NCI-H1417 (cell line): ENCODE data around the gene BBS9.
"Not testable (repeated sequence)": the region's sequence is repeated elsewhere in the genome, so short reads cannot be mapped to it uniquely, and the experiment has no call there.

Source experiments
- DNase-seq, 3 experiments: peaks; one replicate each; lab custom pipeline; 2025; lab: John Stamatoyannopoulos, UW

The BBS9 gene

DNA sequence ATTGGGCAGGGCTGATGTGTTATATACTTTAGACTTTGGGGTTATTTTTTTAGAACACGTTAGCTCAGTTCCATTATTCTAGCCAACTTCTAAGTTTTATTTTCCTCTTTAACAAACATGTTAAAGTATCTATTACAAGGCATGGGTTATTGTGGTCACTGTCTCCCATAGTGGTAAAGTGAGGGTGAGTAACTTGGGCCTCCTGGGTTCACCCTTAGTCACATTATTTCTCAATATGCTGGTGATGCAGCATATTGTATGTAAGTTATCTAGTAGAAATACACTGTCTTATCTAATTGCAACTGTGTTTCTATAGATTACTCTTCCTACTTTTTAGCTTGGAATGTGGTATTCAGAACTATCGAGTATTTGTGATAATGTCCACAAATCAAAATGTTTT is 65.9 kb downstream of the BBS9 start:
- no peak for DNase-seq

DNA sequence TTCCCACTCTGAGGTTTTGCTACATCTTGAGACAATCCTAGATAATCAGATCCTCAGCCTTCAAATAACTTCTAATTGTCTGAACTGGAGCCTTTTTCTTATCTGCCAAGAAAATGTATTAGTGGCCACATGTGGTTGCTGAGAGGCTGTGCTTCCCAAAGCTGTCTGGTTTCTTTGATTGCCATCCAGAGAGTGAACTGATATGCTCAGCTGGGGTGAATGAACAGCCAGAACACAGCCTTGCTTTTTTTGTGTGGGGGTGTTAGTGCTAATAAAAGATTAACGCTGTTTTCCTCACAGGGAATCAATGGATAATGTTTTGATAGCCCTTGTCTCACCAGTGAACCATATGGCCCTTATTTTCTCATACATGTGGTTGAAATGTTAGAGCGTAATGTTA is 66.9 kb downstream of the BBS9 start:
- no peak for DNase-seq

DNA sequence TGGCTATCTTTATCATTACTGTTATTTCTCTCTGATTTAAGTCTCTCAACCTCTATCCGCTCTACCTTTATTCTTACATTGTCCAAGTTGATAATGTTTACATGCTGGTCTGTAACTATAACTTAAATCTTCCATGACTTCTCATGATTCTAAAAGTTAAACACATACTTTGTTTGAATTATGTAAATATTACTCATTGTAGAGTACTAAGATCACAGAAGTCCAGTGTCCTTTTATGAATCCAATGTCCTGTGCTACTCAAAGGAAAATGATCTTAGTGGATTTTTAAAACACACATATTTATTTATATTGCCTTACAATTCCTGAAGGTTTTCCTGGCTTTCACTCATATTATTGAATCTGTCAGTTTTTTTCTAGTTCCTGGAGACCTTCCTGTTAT is 70.9 kb downstream of the BBS9 start:
- DNase-seq, result no peak

DNA sequence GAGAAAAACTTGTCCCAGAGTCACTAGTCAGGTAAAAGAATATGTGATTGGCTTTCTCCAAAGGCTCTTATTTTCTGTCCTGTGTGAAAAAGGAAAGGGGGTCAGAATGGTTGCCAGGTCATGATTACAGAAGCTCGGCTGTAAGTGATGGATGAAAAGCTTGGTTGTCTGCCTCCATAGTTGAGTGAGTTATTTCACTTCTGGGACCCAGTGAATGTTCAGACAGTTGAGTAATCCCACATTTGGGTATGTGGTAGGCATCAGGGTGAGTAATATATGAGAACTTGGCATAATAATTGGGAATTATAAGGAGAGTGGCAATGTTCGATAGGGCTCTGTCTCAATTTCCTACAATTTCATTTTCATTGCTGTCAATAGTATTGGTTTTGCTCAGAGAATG is 72.5 kb downstream of the BBS9 start:
- no peak for DNase-seq

DNA sequence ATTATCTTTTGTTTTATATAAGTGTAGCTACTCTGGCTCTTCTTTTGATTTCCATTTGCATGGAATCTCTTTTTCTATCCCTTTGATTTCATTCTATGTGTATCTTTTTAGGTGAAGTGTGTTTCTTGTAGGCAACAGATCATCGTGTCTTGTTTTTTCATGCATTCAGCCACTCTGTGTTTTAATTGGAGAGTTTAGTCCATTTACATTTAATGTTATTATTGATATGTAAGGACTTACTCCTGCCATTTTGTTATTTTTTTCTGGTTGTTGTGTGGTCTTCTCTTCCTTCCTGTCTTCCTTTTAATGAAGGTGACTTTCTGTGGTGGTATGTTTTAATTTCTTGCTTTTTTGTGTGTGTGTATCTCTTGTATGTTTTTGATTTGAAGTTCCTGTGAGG is 81.6 kb downstream of the BBS9 start:
- DNase-seq, result no peak

DNA sequence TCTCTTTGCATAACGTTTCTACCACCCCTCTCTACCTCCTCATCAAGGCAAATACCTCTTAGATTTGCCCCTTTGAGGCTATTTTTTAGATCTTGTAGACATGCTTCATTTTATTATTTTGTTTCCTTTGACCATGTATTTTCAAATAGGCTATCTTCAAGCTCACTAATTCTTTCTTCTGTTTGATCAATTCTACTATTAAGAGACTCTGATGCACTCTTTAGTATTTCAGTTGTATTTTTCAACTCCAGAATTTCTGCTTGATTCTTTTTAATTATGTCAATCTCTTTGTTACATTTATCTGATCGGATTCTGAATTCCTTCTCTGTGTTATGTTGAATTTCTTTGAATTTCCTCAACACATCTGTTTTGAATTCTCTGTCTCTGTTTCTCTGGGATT is 82.8 kb downstream of the BBS9 start:
- no peak for DNase-seq

DNA sequence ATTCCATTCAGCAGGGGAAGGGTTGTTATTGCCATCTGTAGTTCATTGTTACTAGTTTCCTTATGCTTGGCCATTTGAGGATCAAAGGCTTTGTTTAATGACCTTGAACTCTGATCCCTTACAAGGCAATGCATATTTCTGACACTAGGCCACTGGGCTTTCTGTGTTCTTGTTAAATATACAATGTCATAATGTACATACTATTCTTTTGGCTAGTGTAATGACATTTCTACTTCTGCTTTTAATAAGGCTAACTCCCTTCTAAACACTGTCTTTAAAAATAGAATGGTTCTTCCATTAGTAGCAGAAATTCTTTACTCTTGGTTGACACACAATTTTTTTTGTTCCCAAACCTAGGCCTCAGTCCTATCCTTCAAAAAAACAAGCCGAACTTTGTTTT is 86.6 kb downstream of the BBS9 start:
- DNase-seq, result no peak

DNA sequence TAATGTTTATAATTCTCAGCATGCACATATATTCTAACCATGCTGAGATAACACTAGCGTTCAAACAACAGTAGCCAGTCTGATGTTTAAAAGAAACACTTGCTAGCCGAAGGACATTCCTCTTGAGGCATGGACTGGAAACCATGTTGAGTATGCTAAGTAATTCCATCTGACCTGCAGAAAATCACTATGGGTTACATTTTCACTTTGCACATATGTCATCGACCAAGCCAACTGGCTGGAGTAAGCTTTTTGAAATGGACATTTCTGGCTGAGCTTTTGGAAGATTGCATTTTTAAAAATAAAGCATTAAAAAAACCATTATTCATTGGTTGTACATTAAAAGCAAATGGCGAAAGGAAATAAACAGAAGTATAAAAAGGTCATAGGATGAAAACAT is 88.2 kb downstream of the BBS9 start:
- DNase-seq, result no peak

DNA sequence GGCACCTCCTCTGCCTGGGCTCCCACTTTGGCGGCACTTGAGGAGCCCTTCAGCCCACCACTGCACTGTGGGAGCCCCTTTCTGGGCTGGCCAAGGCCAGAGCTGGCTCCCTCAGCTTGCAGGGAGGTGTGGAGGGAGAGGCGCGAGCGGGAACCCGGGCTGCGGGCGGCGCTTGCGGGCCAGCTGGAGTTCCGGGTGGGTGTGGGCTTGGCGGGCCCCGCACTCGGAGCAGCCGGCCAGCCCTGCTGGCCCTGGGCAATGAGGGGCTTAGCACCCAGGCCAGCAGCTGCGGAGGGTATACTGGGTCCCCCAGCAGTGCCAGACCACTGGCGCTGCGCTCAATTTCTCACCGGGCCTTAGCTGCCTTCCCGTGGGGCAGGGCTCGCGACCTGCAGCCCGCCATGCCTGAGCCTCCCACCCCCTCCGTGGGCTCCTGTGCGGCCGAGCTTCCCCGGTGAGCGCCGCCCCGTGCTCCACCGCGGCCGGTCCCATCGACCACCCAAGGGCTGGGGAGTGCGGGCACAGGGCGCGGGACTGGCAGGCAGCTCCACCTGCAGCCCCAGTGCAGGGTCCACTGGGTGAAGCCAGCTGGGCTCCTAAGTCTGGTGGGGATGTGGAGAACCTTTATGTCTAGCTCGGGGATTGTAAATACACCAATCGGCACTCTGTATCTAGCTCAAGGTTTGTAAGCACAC is 89.6 kb downstream of the BBS9 start:
- DNase-seq, result not testable (repeated sequence)

DNA sequence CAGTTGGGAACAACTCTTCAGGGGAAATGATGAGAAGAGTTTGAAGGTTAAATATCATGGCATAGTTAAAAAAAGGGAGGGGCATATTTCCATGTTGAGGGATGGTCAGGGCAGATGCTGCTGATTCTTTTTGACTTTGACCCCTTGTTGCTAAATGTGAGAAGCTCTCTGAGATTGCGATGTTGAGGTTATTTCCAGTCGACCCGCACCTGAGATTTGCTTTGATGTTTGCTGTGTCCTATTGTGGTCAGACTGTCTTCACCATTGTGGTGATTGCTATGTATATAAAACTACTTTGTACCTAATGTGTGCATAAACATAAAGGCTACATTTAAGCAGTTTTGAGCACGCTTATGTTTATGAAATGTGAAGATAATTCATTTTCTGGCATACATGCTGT is 90.9 kb downstream of the BBS9 start:
- no peak for DNase-seq

DNA sequence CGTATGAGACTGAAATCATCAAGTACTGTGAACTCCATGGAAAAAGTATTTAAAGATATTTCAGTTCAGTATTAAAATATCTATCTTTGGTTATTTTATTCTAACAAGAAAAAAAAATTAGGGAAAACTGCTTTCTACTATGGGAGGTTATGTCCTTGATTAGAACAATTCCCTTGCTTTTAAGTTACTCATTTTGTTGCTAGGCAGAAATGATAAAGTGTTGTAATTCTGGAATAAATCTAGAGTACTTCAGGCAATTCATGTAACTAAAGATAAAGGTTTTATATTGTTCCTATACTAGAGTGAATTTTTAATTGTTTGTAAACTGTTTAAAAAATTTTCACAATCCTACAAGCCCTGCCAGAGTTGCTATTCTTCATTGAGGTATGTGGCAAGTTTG is 92.0 kb downstream of the BBS9 start:
- DNase-seq, result no peak

DNA sequence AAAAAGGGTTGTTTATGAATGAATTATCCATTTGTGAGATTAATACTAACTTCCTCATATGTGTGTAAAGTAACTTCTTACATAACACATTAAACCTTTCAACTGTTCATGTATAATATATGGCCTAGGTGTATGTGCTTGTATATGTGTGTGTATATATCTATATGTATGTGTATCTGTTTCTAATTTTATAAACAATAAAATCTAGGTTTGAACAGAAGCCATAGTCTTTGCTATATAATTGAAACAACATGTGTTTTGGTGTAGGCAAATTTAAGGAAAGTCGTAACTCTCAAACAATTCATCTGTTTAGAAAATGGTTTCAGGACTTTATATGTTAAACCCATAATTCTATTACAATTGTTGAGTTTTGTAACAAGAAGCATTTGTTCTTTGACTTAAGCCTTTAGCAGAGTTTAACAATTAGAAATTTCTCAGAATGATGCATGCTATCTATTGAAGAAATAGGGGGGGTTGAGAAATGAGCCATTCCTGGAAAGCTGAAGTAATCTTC is 103.3 kb downstream of the BBS9 start:
- no peak for DNase-seq

DNA sequence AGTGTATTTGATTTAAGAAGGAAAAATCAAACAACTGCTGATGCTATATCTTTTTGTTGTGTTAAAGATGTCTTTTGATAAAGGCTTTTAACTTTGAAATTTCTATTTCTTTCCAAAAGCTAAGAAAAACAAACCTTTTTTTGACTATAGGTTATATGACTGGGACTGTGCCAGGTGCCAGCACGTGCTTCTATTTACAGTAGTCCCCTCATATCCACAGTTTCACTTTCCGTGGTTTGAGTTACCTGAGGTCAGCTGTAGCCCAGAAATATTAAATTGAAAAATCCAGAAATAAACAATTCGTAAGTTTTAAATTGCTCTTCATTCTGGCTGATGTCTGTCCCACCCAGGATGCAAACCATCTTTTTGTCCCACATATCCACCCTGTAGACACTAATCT is 104.3 kb downstream of the BBS9 start:
- no peak for DNase-seq

DNA sequence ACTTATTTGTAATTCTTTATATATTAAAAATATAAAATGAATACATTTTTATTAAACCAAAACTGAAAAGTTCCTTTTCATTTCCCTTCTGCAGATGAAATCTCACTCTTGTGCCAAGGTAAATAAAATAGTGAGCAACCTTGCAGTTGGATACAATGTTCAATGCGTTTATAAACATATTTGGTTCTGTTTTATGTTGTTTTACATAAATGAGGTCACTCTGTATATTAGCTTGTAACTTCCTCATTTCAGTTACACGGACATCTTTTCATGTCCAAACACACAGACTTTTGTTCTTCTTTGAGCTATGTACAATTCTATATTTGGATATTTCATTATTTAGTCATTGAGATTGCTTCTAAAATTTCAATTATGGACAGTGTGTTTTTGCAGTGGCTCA is 107.7 kb downstream of the BBS9 start:
- no peak for DNase-seq

DNA sequence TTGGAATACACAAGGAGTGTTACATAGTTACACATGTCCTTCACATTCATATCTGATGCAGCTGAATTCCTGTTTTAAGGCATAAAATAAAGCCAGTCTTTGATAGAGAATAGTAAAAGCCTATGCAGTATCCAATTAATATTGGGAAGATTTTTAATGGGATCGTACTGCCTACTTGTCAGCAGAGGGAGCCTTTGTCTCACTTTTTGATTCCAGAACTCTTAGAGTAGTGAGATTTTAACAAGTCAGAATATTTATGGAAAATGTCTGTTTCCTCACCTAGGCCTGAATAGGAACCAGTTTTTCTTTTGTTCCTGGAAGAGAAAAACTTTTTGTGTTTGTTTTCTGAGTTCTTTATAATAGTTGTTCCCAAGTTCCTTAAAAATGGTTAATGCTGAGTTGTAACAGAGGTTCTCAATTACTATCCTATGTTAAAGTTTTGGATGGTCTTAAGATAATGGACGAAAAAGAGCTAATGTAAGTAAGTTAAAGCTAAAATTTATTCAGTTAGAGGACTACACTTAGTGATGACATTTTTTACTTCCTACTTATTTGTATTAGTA is 114.0 kb downstream of the BBS9 start:
- DNase-seq, result peak in 2 of 3 experiments; percentile 30 to 75

DNA sequence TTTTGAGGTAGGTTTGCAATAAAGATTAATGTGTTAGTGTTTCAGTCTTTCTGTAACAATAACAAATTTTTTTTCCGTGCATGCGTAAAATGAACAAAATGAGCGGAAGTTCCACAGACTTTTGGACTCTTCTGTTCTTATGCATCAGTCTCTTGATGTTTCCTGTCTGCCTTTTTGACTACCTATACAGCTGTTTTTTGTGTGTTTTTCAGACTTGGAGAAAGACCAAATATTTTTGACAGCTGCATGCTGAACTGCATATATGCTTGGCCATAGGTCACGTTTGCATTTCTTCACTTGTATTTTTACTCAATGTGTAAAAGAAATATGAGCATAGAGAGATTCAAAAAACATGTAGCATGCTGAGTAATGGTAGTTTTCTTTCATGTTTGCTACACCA is 119.3 kb downstream of the BBS9 start:
- DNase-seq, result no peak

DNA sequence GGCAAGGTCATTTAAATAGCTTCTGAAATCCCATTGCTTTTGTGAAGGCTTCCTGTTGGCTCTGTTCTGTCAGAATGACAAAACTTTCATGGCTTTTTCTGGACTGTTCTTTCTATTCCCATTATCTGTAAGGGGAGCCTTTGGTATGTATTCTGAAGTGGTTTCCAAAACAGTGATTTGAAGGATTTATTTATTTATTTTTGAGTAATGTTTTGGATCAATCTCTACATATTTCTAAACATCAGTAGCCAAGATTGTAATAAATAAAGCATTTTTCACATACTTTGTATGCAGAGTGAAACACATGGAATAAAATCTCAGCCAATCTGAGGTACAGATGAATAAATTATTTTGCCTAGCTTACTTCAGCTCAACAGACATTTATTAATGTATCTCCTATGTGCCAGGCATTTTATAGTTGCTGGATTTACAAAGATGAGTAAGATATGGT is 121.1 kb downstream of the BBS9 start:
- no peak for DNase-seq

DNA sequence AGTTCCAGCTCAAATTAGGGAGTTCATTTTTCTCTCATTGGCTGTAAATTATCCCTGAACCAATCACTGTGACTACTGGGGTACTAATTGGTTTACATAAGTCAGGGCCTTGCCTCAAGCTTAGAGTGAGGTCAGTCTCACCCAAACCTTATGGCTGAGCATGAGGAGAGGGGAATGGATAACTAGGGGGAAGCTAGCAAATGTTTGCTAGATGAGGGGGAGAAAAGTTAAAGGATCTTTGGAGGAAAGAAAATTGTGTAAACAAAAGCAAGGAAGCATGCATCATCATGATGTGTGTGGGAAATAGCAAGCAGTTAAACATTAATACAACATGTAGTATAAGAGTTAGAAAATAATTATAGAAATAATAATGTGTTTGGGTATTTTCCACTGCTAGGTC is 121.9 kb downstream of the BBS9 start:
- no peak for DNase-seq

DNA sequence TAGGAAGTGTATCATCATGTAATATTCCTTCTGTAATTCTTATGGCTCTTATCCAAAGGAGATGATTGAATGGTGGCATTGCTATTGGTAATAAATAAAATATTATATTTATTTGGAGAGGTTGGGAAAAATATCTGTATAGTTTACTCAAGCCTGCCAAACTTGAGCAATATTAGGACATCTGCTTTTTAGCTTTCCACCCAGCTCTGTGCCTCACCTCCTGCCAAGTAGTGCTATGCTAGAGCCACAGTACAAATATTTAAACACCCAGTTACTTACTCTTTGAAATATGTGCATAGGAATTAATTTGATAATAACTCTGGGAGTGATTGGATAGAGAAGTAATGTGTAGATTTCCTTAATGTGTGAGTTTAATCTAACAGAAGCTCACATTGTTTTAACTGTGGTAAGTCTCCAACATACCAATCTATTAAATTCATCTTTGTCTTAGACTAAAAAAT is 129.2 kb downstream of the BBS9 start:
- no peak for DNase-seq

DNA sequence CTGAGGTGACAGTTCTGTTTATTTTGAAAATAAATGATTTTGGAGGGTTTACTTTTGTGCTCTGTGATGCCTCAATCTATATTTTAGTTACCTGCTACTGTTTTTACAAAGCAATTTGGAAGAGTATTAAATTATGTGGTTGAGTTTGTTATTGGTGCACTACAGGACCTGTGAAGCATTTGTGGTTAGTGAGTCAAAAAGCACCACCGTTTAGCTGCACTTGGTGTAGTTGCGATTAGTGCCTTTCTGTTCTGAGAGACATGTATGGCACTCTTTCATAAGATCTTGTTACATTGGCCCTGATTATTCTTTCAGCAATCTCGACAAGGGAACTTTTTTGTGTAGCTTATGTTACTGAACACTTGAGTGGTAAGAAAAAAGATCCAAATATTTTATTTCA is 132.2 kb downstream of the BBS9 start:
- DNase-seq, result no peak

DNA sequence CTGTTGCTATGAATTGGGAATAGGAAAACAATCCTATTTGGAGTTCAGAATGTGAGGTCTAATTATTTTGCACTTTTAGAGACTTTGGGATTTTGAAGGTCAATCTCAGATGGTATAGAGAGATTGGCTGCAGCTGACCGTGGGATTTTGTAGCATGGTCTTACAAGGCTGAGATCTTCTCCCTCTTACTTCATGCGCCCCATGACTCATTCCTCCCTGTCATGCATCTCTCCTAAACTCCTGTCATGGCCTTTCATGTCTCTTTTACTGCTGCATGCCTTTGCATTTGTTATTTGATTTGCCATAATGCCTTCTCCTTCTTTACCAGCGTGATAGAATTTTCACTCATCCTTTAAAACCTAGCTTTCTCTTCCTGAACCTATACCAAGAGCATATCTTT is 133.1 kb downstream of the BBS9 start:
- no peak for DNase-seq

DNA sequence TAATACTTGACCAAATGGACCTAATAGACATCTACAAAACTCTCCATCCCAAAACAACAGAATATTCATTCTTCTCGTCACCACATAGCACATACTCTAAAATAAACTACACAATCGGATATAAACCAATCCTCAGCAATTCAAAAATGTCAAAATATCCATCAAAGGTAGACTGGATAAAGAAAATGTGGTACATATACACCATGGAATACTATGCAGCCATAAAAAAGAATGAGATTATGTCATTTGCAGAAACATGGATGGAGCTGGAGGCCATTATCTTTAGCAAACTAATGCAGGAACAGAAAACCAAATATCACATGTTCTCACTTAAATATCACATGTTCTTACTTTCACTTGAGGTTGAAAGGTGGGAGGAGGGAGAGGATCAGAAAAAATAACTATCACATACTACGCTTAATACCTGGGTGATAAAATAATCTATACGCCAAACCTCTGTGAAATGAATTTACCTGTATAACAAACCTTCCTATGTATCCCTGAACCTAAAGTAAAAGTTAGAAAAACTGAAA is 142.5 kb downstream of the BBS9 start:
- not testable (repeated sequence) for DNase-seq

DNA sequence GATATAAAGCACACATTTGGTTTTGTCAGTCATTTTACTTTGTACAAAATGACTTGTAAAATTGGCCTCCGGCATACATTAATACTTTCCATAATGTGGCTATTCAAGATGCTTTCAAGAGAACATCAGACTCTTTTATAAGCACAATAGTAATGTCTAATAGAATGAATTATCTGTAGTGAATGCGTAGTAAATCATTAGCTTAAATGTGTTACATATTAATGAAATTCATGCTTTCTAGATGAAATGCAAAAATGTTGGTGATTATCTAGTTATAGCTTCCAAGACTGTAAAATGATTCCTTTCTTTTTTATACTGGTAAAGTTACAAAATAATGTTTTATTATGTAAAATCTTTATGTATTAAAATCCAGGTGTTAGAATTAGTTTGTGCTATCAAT is 144.0 kb downstream of the BBS9 start:
- no peak for DNase-seq

DNA sequence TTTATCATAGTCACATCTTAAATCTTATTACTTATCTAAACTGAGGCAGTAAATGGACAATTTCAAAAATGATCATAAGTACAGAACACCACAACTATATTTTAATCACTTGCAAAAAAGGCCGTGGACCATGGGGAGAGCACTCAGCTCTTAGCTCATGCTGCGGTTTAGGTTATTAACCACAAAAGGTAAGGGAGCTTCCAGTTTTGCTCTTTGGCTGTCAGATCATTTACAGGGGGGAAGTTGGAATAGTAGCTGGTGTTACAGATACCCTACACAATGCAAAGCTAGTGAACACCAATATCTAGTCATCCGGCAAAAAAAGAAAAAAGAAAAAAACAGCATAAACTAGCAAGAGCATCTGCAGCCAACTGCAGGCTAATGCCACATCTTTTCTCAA is 147.0 kb downstream of the BBS9 start:
- no peak for DNase-seq
